ENCODE data around the gene TEX36. TPM values are rescaled to one million over a fixed set of nuclear protein-coding genes. Genes with fewer than 3 reads are reported as not detected.

TEX36 gene
- total RNA-seq, 4 donors from 2014 or later = not detected

GRCh38 chr10:125634606-125635005 is 48.4 kb downstream of the TEX36 start:
- TF ChIP-seq POLR2A (IDR thresholded peaks at IDR 0.05) (no peak), CTCF (IDR thresholded peaks at IDR 0.05) (no peak)
- no peaks in the 10 kb centered on the region for H3K36me3 ChIP-seq
- no peaks in the 10 kb centered on the region for H3K4me1 ChIP-seq
- H3K27me3 ChIP-seq = no peaks in the 10 kb centered on the region
- H3K4me3 ChIP-seq = no peak overlapping the region
- no peaks in the 10 kb centered on the region for H3K9me3 ChIP-seq
- DNase-seq = no peak
- H3K27ac ChIP-seq = no peak overlapping the region

DNA sequence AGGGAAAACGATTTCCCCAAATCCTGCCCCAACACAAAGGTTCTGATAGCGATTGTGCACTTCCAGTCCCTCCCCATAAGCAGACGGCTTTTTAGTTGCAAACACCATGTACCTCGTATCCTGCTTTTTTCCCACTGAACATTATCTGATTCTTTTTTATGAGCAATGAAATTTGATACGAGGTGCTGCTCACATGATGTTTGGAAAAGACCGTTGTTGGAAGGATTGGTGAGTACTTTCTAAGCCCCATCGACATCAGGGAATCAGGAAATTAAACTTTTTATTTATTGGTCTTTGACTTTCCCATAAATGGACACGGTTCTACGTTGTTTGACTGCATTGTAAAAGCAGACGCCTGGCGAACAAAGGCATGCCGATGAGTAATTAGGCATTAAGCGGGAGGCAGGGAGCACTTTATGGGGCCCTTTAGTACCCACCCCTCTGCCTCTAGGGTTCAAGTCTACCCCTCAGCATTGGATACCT is 49.4 kb downstream of the TEX36 start:
- H3K4me1 ChIP-seq = no peaks in the 10 kb centered on the region
- H3K27me3 ChIP-seq = no peaks in the 10 kb centered on the region
- H3K4me3 ChIP-seq = no peak overlapping the region
- H3K9me3 ChIP-seq = no peaks in the 10 kb centered on the region
- no peak overlapping the region for H3K27ac ChIP-seq
- no peak for DNase-seq
- H3K36me3 ChIP-seq = no peaks in the 10 kb centered on the region
- no peak for TF ChIP-seq POLR2A (IDR thresholded peaks at IDR 0.05)
- no peak for TF ChIP-seq CTCF (IDR thresholded peaks at IDR 0.05)

GRCh38 chr10:125631806-125632205 is 51.2 kb downstream of the TEX36 start:
- no peak for DNase-seq
- no peak overlapping the region for H3K27ac ChIP-seq
- H3K4me3 ChIP-seq = no peak overlapping the region
- no peaks in the 10 kb centered on the region for H3K36me3 ChIP-seq
- H3K4me1 ChIP-seq = no peaks in the 10 kb centered on the region
- no peaks in the 10 kb centered on the region for H3K27me3 ChIP-seq
- TF ChIP-seq POLR2A (IDR thresholded peaks at IDR 0.05) = no peak
- no peak for TF ChIP-seq CTCF (IDR thresholded peaks at IDR 0.05)
- H3K9me3 ChIP-seq = no peaks in the 10 kb centered on the region

DNA sequence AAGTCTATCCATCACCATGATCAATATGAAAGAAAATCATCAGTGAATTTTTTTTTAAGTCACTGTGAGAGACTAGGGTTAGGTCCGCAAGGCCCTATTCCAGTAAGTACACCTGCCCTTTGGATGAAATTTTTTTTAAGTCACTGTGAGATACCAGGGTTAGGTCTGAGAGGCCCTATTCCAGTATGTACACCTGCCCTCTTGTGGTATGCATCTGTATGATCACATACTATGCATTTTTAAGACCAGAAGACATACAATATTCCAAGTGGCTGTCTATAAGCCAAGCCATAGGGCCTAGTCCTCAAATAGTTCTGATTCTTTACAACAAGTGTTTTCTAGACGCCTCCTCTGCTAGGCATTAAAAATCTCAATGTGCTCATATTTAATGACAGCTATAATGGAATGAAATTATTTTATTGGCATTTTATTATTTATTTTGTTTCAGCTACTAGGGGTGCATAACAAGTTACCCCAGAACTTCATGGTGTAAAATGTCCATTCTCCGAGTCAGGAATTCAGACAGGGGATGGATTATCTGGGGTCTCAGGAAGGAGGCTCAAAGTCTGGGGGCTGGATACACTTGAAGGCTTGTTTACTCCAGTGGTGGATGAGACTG is 53.1 kb downstream of the TEX36 start:
- no peak for DNase-seq
- Histone ChIP-seq H3K36me3 (no peaks in the 10 kb centered on the region), H3K27me3 (no peaks in the 10 kb centered on the region), H3K27ac (no peak overlapping the region), H3K4me3 (no peak overlapping the region), H3K4me1 (no peaks in the 10 kb centered on the region), H3K9me3 (no peaks in the 10 kb centered on the region)
- TF ChIP-seq POLR2A (IDR thresholded peaks at IDR 0.05) (no peak), CTCF (IDR thresholded peaks at IDR 0.05) (peak in 3 of 6 experiments; percentile 40 to 53 (median 50))

GRCh38 chr10:125628104-125629049 is 54.6 kb downstream of the TEX36 start:
- no peaks in the 10 kb centered on the region for H3K4me1 ChIP-seq
- no peak overlapping the region for H3K4me3 ChIP-seq
- H3K27ac ChIP-seq = no peak overlapping the region
- no peaks in the 10 kb centered on the region for H3K36me3 ChIP-seq
- H3K27me3 ChIP-seq = no peaks in the 10 kb centered on the region
- no peak for DNase-seq
- no peak for TF ChIP-seq CTCF (IDR thresholded peaks at IDR 0.05)
- no peaks in the 10 kb centered on the region for H3K9me3 ChIP-seq

Measured in Peyer's patch (tissue), 4 donors.